Hepatocyte (in vitro differentiated cells): ENCODE data around the gene SCN1B. TPM values are rescaled to one million over a fixed set of nuclear protein-coding genes. Genes with fewer than 3 reads are reported as not detected.

Experiments
- DNase-seq: peaks from one replicate; pipeline ENCODE4 v3.0.0-alpha.2; 2016; ENCODE audit warnings: low spot score
- H2AFZ ChIP-seq: fragments of 200-600 bp; sonication (generic); 2 replicates; pipeline ENCODE4 v1.6.0; 2016; ENCODE audit warnings: antibody characterized with exemption, mild to moderate bottlenecking
- H3K27ac ChIP-seq: fragments of 200-600 bp; sonication (generic); 2 replicates; pipeline ENCODE4 v1.5.1; 2016; ENCODE audit warnings: mild to moderate bottlenecking
- H3K27me3 ChIP-seq: fragments of 200-600 bp; sonication (generic); 2 replicates; pipeline ENCODE4 v1.6.1; 2016
- H3K36me3 ChIP-seq: fragments of 200-600 bp; sonication (generic); replicated peaks from 2 replicates; pipeline ENCODE4 v1.5.1; 2016; ENCODE audit warnings: low read depth; ENCODE audit not compliant: insufficient read depth
- H3K4me1 ChIP-seq: fragments of 200-600 bp; sonication (generic); 2 replicates; pipeline ENCODE4 v1.5.1; 2016; ENCODE audit warnings: mild to moderate bottlenecking, moderate library complexity; ENCODE audit not compliant: insufficient read depth
- H3K4me2 ChIP-seq: fragments of 200-600 bp; sonication (generic); 2 replicates; pipeline ENCODE4 v1.6.0; 2016
- H3K4me3 ChIP-seq: fragments of 200-600 bp; sonication (generic); 2 replicates; pipeline ENCODE4 v1.5.1; 2016; ENCODE audit warnings: mild to moderate bottlenecking
- H3K79me2 ChIP-seq: fragments of 200-600 bp; sonication (generic); 2 replicates; pipeline ENCODE4 v1.6.0; 2017; ENCODE audit warnings: mild to moderate bottlenecking
- H3K9me2 ChIP-seq: fragments of 200-600 bp; sonication (generic); replicated peaks from 2 replicates; pipeline ENCODE4 v1.6.0; 2017; ENCODE audit warnings: mild to moderate bottlenecking; ENCODE audit not compliant: insufficient read depth
- H3K9me3 ChIP-seq: fragments of 200-600 bp; sonication (generic); 2 replicates; pipeline ENCODE4 v1.5.1; 2016; ENCODE audit warnings: low read depth, mild to moderate bottlenecking
- H4K20me1 ChIP-seq: fragments of 200-600 bp; sonication (generic); 2 replicates; pipeline ENCODE4 v1.6.0; 2016; ENCODE audit warnings: mild to moderate bottlenecking; ENCODE audit not compliant: insufficient read depth, poor library complexity, severe bottlenecking
- CTCF ChIP-seq: fragments of 200-600 bp; sonication (generic); IDR thresholded peaks from 2 replicates; pipeline ENCODE4 v1.5.1; 2016; ENCODE audit warnings: antibody characterized with exemption, mild to moderate bottlenecking; ENCODE audit not compliant: poor library complexity
- EZH2 ChIP-seq: fragments of 200-600 bp; sonication (generic); IDR thresholded peaks from 2 replicates; pipeline ENCODE4 v1.6.1; 2016; ENCODE audit warnings: antibody characterized with exemption, mild to moderate bottlenecking, borderline replicate concordance
- EZH2phosphoT487 ChIP-seq: fragments of 200-600 bp; sonication (generic); IDR thresholded peaks from one replicate; pipeline ENCODE4 v1.6.1; 2018; ENCODE audit warnings: antibody characterized with exemption, mild to moderate bottlenecking, low read depth, moderate library complexity; ENCODE audit not compliant: unreplicated experiment, severe bottlenecking
- WGBS: methylation state at CpG from one replicate; pipeline ENCODE4 v1.1.6; 2016; ENCODE audit warnings: low lambda C conversion rate; ENCODE audit errors: missing lambda C conversion rate; 5-methylcytosine and 5-hydroxymethylcytosine counted together
- polyA plus RNA-seq: library from polyadenylated mRNA; unstranded; fragments of >200 nt; fragmentation: Nextera tagmentation; extraction: Ambion mirVana; gene quantifications from 2 replicates; pipeline ENCODE4 v1.2.1, GENCODE V29; 2016
- total RNA-seq: library from RNA; depleted of rRNA; stranded (reverse); fragments of >200 nt; gene quantifications from 2 replicates; pipeline ENCODE4 v1.2.3, GENCODE V29; 2014

SCN1B gene
- total and polyA plus RNA-seq, 2 experiments from 2014 or later, result 0.60 to 3.1 TPM

- WGBS, result 73% methylated on average over 8 of the region's 8 CpGs
- Histone ChIP-seq H3K4me1 (peaks cover 7% of the 10 kb centered on the region), H3K9me3 (no peaks in the 10 kb centered on the region), H3K27ac (no peak overlapping the region), H3K9me2 (no peaks in the 10 kb centered on the region), H3K4me2 (no peak overlapping the region), H3K27me3 (no peaks in the 10 kb centered on the region), H2AFZ (no peak overlapping the region), H3K4me3 (no peak overlapping the region), H3K79me2 (no peaks in the 10 kb centered on the region), H3K36me3 (no peaks in the 10 kb centered on the region), H4K20me1 (no peaks in the 10 kb centered on the region)
- peak; percentile 58 for DNase-seq
- TF ChIP-seq EZH2phosphoT487 (no peak), EZH2 (no peak), CTCF (no peak)
Observed at GRCh38 chr19:35088131-35088913, 58.1 kb downstream of the SCN1B start.

- no peak overlapping the region for H3K4me3 ChIP-seq
- H3K79me2 ChIP-seq, result no peaks in the 10 kb centered on the region
- H4K20me1 ChIP-seq, result no peaks in the 10 kb centered on the region
- H3K27ac ChIP-seq, result no peak overlapping the region
- no peak overlapping the region for H2AFZ ChIP-seq
- H3K4me1 ChIP-seq, result peaks cover 7% of the 10 kb centered on the region
- no peaks in the 10 kb centered on the region for H3K9me2 ChIP-seq
- no peak overlapping the region for H3K4me2 ChIP-seq
- no peaks in the 10 kb centered on the region for H3K27me3 ChIP-seq
- no peaks in the 10 kb centered on the region for H3K36me3 ChIP-seq
- DNase-seq, result no peak
- 85% methylated on average over 8 of the region's 8 CpGs for WGBS
- H3K9me3 ChIP-seq, result no peaks in the 10 kb centered on the region
- no peak for TF ChIP-seq CTCF
- TF ChIP-seq EZH2, result no peak
- TF ChIP-seq EZH2phosphoT487, result no peak
Observed at GRCh38 chr19:35089554-35089953, 59.3 kb downstream of the SCN1B start.

Other genes starting within 250 kb of the SCN1B start
- gene ZNF30, start 103.6 kb upstream of the SCN1B start, total RNA-seq, result 3.0 and 3.2 TPM in 2 replicates
- 1.1 and 1.2 TPM in 2 replicates for gene ZNF30, start 103.6 kb upstream of the SCN1B start, polyA plus RNA-seq
- gene ZNF792, start 66.2 kb upstream of the SCN1B start, total RNA-seq, result 9.5 and 10.6 TPM in 2 replicates
- gene ZNF792, start 66.2 kb upstream of the SCN1B start, polyA plus RNA-seq, result 3.5 and 3.6 TPM in 2 replicates
- gene GRAMD1A, start 30.1 kb upstream of the SCN1B start, total RNA-seq, result 34.8 and 35.4 TPM in 2 replicates
- 80.2 and 92.4 TPM in 2 replicates for gene GRAMD1A, start 30.1 kb upstream of the SCN1B start, polyA plus RNA-seq
- gene HPN, start 11.3 kb downstream of the SCN1B start, total RNA-seq, result 150 and 162 TPM in 2 replicates
- 206 and 241 TPM in 2 replicates for gene HPN, start 11.3 kb downstream of the SCN1B start, polyA plus RNA-seq
- gene FXYD3, start 85.4 kb downstream of the SCN1B start, total RNA-seq, result 225 and 235 TPM in 2 replicates
- 491 and 542 TPM in 2 replicates for gene FXYD3, start 85.4 kb downstream of the SCN1B start, polyA plus RNA-seq
- gene LGI4, start 104.6 kb downstream of the SCN1B start, total RNA-seq, result 2.4 and 6.3 TPM in 2 replicates
- gene LGI4, start 104.6 kb downstream of the SCN1B start, polyA plus RNA-seq, result 5.2 and 8.8 TPM in 2 replicates
- gene FXYD1, start 108.4 kb downstream of the SCN1B start, total RNA-seq, result 2.9 and 7.5 TPM in 2 replicates
- gene FXYD1, start 108.4 kb downstream of the SCN1B start, polyA plus RNA-seq, result 18.5 and 22.0 TPM in 2 replicates
- 0.27 TPM in 1 of 2 replicates, not detected in the other for gene FXYD7, start 112.8 kb downstream of the SCN1B start, total RNA-seq
- gene FXYD7, start 112.8 kb downstream of the SCN1B start, polyA plus RNA-seq, result 0.22 and 0.46 TPM in 2 replicates
- 36.4 and 42.8 TPM in 2 replicates for gene FXYD5, start 124.3 kb downstream of the SCN1B start, total RNA-seq
- 81.1 and 90.2 TPM in 2 replicates for gene FXYD5, start 124.3 kb downstream of the SCN1B start, polyA plus RNA-seq
- 0.56 TPM in 1 of 2 replicates, not detected in the other for gene FAM187B, start 198.3 kb downstream of the SCN1B start, total RNA-seq
- not detected in 2 replicates for gene FAM187B, start 198.3 kb downstream of the SCN1B start, polyA plus RNA-seq
- 89.9 and 113 TPM in 2 replicates for gene LSR, start 218.5 kb downstream of the SCN1B start, total RNA-seq
- 255 and 296 TPM in 2 replicates for gene LSR, start 218.5 kb downstream of the SCN1B start, polyA plus RNA-seq
- 55.6 and 61.4 TPM in 2 replicates for gene USF2, start 238.5 kb downstream of the SCN1B start, total RNA-seq
- gene USF2, start 238.5 kb downstream of the SCN1B start, polyA plus RNA-seq, result 30.2 and 35.0 TPM in 2 replicates